ENCODE results near the gene VTI1A. TPM values are rescaled to one million over a fixed set of nuclear protein-coding genes. Genes with fewer than 3 reads are reported as not detected.

VTI1A gene
- polyA plus RNA-seq, 1 donor from 2014 or later, result 28.7 TPM

DNA sequence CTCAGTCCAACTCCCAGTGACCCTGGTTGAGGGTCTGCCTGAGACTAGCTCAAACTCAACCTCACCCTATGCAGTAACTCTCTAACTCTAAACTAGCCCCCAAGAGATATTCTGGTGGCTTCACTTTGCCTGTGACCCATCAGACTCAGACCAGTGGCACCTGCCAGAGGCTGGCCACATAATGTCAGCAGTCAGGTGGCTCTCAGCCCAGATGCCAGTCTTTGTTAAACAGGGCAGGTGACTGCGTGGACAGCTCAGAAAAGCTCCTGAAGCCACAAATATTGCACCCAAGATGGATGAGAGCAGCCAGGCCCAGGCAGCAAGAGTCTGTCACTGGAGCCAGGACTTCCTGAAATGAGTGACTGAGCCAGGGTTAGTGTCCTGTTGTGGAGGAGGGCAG is 373.3 kb downstream of the VTI1A start:
- H2AFZ ChIP-seq (ENCODE audit: low read depth, low read length), result no peak overlapping the region
- H4K20me1 ChIP-seq (ENCODE audit: insufficient read depth), result no peaks in the 10 kb centered on the region
- no peaks in the 10 kb centered on the region for H3K27me3 ChIP-seq (ENCODE audit: insufficient read depth, low read depth, low read length)
- no peak overlapping the region for H3K4me2 ChIP-seq (ENCODE audit: low read length)
- no peak overlapping the region for H3K4me3 ChIP-seq (ENCODE audit: low read length)
- H3K9me3 ChIP-seq (ENCODE audit: low read length), result no peaks in the 10 kb centered on the region
- H3K9me2 ChIP-seq (ENCODE audit: insufficient read depth, low read length), result no peaks in the 10 kb centered on the region
- no peak overlapping the region for H3K27ac ChIP-seq (ENCODE audit: low read length)
- no peaks in the 10 kb centered on the region for H3K36me3 ChIP-seq (ENCODE audit: insufficient read depth, low read length)
- no peaks in the 10 kb centered on the region for H3K79me2 ChIP-seq (replicated peaks; ENCODE audit: insufficient read depth, low read length)
- TF ChIP-seq RAD21 (conservative IDR thresholded peaks at IDR 0.05), result no peak
- TF ChIP-seq, protein P1, sequence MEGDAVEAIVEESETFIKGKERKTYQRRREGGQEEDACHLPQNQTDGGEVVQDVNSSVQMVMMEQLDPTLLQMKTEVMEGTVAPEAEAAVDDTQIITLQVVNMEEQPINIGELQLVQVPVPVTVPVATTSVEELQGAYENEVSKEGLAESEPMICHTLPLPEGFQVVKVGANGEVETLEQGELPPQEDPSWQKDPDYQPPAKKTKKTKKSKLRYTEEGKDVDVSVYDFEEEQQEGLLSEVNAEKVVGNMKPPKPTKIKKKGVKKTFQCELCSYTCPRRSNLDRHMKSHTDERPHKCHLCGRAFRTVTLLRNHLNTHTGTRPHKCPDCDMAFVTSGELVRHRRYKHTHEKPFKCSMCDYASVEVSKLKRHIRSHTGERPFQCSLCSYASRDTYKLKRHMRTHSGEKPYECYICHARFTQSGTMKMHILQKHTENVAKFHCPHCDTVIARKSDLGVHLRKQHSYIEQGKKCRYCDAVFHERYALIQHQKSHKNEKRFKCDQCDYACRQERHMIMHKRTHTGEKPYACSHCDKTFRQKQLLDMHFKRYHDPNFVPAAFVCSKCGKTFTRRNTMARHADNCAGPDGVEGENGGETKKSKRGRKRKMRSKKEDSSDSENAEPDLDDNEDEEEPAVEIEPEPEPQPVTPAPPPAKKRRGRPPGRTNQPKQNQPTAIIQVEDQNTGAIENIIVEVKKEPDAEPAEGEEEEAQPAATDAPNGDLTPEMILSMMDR (IDR thresholded peaks at IDR 0.05; ENCODE audit: poor library complexity, severe bottlenecking), result no peak
- no peak for TF ChIP-seq EP300 (conservative IDR thresholded peaks at IDR 0.05; ENCODE audit: poor library complexity, severe bottlenecking)
- TF ChIP-seq POLR2AphosphoS5 (IDR thresholded peaks at IDR 0.05), result no peak
- TF ChIP-seq SMC3 (conservative IDR thresholded peaks at IDR 0.05; ENCODE audit: poor library complexity), result no peak
- TF ChIP-seq, protein P2, sequence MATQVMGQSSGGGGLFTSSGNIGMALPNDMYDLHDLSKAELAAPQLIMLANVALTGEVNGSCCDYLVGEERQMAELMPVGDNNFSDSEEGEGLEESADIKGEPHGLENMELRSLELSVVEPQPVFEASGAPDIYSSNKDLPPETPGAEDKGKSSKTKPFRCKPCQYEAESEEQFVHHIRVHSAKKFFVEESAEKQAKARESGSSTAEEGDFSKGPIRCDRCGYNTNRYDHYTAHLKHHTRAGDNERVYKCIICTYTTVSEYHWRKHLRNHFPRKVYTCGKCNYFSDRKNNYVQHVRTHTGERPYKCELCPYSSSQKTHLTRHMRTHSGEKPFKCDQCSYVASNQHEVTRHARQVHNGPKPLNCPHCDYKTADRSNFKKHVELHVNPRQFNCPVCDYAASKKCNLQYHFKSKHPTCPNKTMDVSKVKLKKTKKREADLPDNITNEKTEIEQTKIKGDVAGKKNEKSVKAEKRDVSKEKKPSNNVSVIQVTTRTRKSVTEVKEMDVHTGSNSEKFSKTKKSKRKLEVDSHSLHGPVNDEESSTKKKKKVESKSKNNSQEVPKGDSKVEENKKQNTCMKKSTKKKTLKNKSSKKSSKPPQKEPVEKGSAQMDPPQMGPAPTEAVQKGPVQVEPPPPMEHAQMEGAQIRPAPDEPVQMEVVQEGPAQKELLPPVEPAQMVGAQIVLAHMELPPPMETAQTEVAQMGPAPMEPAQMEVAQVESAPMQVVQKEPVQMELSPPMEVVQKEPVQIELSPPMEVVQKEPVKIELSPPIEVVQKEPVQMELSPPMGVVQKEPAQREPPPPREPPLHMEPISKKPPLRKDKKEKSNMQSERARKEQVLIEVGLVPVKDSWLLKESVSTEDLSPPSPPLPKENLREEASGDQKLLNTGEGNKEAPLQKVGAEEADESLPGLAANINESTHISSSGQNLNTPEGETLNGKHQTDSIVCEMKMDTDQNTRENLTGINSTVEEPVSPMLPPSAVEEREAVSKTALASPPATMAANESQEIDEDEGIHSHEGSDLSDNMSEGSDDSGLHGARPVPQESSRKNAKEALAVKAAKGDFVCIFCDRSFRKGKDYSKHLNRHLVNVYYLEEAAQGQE (IDR thresholded peaks at IDR 0.05; ENCODE audit: borderline replicate concordance), result no peak
- TF ChIP-seq EZH2 (IDR thresholded peaks at IDR 0.05; ENCODE audit: borderline replicate concordance, insufficient read depth, low read length, poor library complexity, severe bottlenecking), result no peak
- TF ChIP-seq MXI1 (conservative IDR thresholded peaks at IDR 0.05; ENCODE audit: poor library complexity, severe bottlenecking), result no peak
- TF ChIP-seq TAF1 (IDR thresholded peaks at IDR 0.05; ENCODE audit: low read depth), result no peak
- H3F3A ChIP-seq (ENCODE audit: insufficient read depth, low read length, poor library complexity, severe bottlenecking), result no peaks in the 10 kb centered on the region
- no peak overlapping the region for H3K9ac ChIP-seq (ENCODE audit: low read length)

GRCh38 chr10:112821038-112821437 is 374.0 kb downstream of the VTI1A start:
- no peaks in the 10 kb centered on the region for H3K9me3 ChIP-seq (ENCODE audit: low read length)
- no peaks in the 10 kb centered on the region for H4K20me1 ChIP-seq (ENCODE audit: insufficient read depth)
- no peaks in the 10 kb centered on the region for H3F3A ChIP-seq (ENCODE audit: insufficient read depth, low read length, poor library complexity, severe bottlenecking)
- H2AFZ ChIP-seq (ENCODE audit: low read depth, low read length), result no peak overlapping the region
- H3K27me3 ChIP-seq (ENCODE audit: insufficient read depth, low read depth, low read length), result no peaks in the 10 kb centered on the region
- no peak overlapping the region for H3K4me2 ChIP-seq (ENCODE audit: low read length)
- TF ChIP-seq, protein P2 (IDR thresholded peaks at IDR 0.05; ENCODE audit: borderline replicate concordance), result no peak
- TF ChIP-seq TAF1 (IDR thresholded peaks at IDR 0.05; ENCODE audit: low read depth) (no peak), SMC3 (conservative IDR thresholded peaks at IDR 0.05; ENCODE audit: poor library complexity) (no peak), RAD21 (conservative IDR thresholded peaks at IDR 0.05) (no peak), EP300 (conservative IDR thresholded peaks at IDR 0.05; ENCODE audit: poor library complexity, severe bottlenecking) (no peak), MXI1 (conservative IDR thresholded peaks at IDR 0.05; ENCODE audit: poor library complexity, severe bottlenecking) (no peak), EZH2 (IDR thresholded peaks at IDR 0.05; ENCODE audit: borderline replicate concordance, insufficient read depth, low read length, poor library complexity, severe bottlenecking) (no peak), POLR2AphosphoS5 (IDR thresholded peaks at IDR 0.05) (no peak)
- TF ChIP-seq, protein P1 (IDR thresholded peaks at IDR 0.05; ENCODE audit: poor library complexity, severe bottlenecking), result no peak
- no peaks in the 10 kb centered on the region for H3K79me2 ChIP-seq (replicated peaks; ENCODE audit: insufficient read depth, low read length)
- no peak overlapping the region for H3K27ac ChIP-seq (ENCODE audit: low read length)
- H3K4me3 ChIP-seq (ENCODE audit: low read length), result no peak overlapping the region
- H3K36me3 ChIP-seq (ENCODE audit: insufficient read depth, low read length), result no peaks in the 10 kb centered on the region
- no peak overlapping the region for H3K9ac ChIP-seq (ENCODE audit: low read length)
- H3K9me2 ChIP-seq (ENCODE audit: insufficient read depth, low read length), result no peaks in the 10 kb centered on the region
